ENCODE results near the gene ERC1. TPM values are rescaled to one million over a fixed set of nuclear protein-coding genes. Genes with fewer than 3 reads are reported as not detected.

Gene ERC1
- total and polyA plus RNA-seq, 9 of the 15 experiments (the other 6 are each of a cell fraction or from before 2014, with no cell fraction given), result 0.74 to 11.8 (median 4.8) TPM

DNA sequence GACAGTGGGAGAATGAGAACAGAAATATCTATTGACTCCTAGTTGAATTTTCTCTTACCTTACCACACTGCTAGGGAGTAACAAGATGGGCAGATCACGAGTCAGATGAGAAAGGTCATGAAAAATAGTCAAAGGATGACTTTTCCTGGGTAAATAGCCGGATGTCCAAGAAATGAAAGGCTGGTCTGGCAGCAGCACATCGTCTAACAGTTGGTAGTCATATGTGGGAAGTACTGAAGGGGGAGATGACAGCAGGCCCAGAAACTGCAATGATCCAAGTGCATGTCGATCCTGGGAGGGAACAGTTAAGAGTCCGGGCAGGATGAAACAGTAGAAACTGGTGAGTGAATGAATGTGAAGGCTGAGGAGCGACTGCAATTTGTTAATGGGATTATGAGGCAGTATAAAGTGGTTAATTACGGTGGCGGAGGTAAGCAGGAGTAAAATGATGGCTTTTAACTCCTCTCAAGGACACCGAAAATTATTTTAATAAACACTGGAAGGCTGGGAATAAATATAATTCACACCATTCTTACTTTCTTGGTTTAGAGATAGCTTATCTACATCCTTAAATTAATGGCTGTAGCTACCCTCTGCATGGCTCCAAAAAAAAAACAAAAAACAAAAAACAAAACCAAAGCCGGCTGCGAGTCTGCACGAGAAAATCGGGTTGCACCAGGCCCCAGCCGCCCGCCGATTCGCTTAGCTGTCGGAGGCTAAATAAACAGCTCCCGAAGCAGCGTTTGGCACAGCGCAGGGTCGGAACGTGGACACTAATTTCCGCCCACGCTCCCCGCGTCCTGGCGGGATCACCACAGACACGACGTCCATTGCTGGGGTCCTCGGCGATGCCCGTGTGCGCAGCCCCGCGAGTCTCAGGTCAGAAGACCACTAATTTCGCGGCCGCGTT is 1.0 kb upstream of the ERC1 start:
- H3K36me3 ChIP-seq (ENCODE audit: control insufficient read depth, insufficient read depth, low read length), result peaks cover 5% of the 10 kb centered on the region; the same call in 2 of the 3 replicates
- DNase-seq (ENCODE audit: extremely low read depth in 1 of 4, low spot score in 3 of 4), result peak in 3 of 4 experiments; percentile 17 to 57 (median 42)
- BruUV-seq (replicated peaks), result TSS peak; percentile 65
- TF ChIP-seq RBM39 (optimal IDR thresholded peaks at IDR 0.05; ENCODE audit: low read depth, low read length) (peak; percentile 67), ZNF830 (CRISPR knock-in tag; IDR thresholded peaks at IDR 0.05) (0 out of 2 replicates have a peak, but pooled peaks have one; percentile 20), NEUROD1 (IDR thresholded peaks at IDR 0.05; ENCODE audit: borderline replicate concordance, low read depth, low read length, partially characterized antibody) (peak; percentile 18), FOXA3 (CRISPR knock-in tag; conservative IDR thresholded peaks at IDR 0.05 in 1 of 2, IDR thresholded peaks at IDR 0.05 in 1 of 2) (peak in 1 of 2 experiments; percentile 64; a peak in 1 of 4 replicates), BHLHE40 (IDR thresholded peaks at IDR 0.05; ENCODE audit: low read length) (peak; percentile 26; the same call in 1 of the 2 replicates), ZNF197 (CRISPR knock-in tag; IDR thresholded peaks at IDR 0.05; ENCODE audit: low read depth) (no peak), EGR1 (conservative IDR thresholded peaks at IDR 0.05) (peak; percentile 91)
- TF ChIP-seq, protein P1, sequence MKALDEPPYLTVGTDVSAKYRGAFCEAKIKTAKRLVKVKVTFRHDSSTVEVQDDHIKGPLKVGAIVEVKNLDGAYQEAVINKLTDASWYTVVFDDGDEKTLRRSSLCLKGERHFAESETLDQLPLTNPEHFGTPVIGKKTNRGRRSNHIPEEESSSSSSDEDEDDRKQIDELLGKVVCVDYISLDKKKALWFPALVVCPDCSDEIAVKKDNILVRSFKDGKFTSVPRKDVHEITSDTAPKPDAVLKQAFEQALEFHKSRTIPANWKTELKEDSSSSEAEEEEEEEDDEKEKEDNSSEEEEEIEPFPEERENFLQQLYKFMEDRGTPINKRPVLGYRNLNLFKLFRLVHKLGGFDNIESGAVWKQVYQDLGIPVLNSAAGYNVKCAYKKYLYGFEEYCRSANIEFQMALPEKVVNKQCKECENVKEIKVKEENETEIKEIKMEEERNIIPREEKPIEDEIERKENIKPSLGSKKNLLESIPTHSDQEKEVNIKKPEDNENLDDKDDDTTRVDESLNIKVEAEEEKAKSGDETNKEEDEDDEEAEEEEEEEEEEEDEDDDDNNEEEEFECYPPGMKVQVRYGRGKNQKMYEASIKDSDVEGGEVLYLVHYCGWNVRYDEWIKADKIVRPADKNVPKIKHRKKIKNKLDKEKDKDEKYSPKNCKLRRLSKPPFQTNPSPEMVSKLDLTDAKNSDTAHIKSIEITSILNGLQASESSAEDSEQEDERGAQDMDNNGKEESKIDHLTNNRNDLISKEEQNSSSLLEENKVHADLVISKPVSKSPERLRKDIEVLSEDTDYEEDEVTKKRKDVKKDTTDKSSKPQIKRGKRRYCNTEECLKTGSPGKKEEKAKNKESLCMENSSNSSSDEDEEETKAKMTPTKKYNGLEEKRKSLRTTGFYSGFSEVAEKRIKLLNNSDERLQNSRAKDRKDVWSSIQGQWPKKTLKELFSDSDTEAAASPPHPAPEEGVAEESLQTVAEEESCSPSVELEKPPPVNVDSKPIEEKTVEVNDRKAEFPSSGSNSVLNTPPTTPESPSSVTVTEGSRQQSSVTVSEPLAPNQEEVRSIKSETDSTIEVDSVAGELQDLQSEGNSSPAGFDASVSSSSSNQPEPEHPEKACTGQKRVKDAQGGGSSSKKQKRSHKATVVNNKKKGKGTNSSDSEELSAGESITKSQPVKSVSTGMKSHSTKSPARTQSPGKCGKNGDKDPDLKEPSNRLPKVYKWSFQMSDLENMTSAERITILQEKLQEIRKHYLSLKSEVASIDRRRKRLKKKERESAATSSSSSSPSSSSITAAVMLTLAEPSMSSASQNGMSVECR (CRISPR knock-in tag; IDR thresholded peaks at IDR 0.05), result peak; percentile 69
- TF ChIP-seq, protein P2, sequence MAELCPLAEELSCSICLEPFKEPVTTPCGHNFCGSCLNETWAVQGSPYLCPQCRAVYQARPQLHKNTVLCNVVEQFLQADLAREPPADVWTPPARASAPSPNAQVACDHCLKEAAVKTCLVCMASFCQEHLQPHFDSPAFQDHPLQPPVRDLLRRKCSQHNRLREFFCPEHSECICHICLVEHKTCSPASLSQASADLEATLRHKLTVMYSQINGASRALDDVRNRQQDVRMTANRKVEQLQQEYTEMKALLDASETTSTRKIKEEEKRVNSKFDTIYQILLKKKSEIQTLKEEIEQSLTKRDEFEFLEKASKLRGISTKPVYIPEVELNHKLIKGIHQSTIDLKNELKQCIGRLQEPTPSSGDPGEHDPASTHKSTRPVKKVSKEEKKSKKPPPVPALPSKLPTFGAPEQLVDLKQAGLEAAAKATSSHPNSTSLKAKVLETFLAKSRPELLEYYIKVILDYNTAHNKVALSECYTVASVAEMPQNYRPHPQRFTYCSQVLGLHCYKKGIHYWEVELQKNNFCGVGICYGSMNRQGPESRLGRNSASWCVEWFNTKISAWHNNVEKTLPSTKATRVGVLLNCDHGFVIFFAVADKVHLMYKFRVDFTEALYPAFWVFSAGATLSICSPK (IDR thresholded peaks at IDR 0.05; ENCODE audit: borderline replicate concordance), result no peak
- TF ChIP-seq, protein P3, sequence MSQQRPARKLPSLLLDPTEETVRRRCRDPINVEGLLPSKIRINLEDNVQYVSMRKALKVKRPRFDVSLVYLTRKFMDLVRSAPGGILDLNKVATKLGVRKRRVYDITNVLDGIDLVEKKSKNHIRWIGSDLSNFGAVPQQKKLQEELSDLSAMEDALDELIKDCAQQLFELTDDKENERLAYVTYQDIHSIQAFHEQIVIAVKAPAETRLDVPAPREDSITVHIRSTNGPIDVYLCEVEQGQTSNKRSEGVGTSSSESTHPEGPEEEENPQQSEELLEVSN (IDR thresholded peaks at IDR 0.05; ENCODE audit: borderline replicate concordance in 1 of 2, extremely low read depth in 1 of 2, insufficient read depth in 1 of 2, insufficient read length in 1 of 2, low read depth in 1 of 2, low read length in 1 of 2, poor library complexity in 1 of 2, severe bottlenecking in 1 of 2), result peak; percentile 82 to 88

More for the DNA sequence above, 1.0 kb upstream of the ERC1 start:
- H3K79me2 ChIP-seq (ENCODE audit: control insufficient read depth, insufficient read depth, low read length), result peaks cover 43% of the 10 kb centered on the region
- ATAC-seq (peak; percentile 54), FAIRE-seq (peak; percentile 56)
- H3K9me3 ChIP-seq (replicated peaks; ENCODE audit: control insufficient read depth, insufficient read depth, low read depth, low read length), result no peaks in the 10 kb centered on the region
- H3K27me3 ChIP-seq (ENCODE audit: control insufficient read depth in 2 of 2, insufficient read depth in 2 of 2, low read length in 2 of 2), result no peaks in the 10 kb centered on the region
- POLR2A ChIA-PET, result interaction anchor here (0.6 to 1.3 kb wide), 3 partner anchors 41 to 708 kb away, joined by 3 to 4 read pairs (median 4); partner anchors contain the start of gene RAD52
- H3K4me3 ChIP-seq, result peak overlapping the region; percentile 74
- CTCF ChIA-PET (ENCODE audit: low intra/inter-chr PET ratio), result no interaction called here
- no peaks in the 10 kb centered on the region for H4K20me1 ChIP-seq (replicated peaks; ENCODE audit: control insufficient read depth, insufficient read depth, low read length)
- H3K4me1 ChIP-seq (replicated peaks in 1 of 2; ENCODE audit: control insufficient read depth in 2 of 2, insufficient read depth in 2 of 2, low read length in 2 of 2), result peaks cover 7 to 20% of the 10 kb centered on the region in 2 experiments; a peak in 4 of 5 replicates
- WGBS (ENCODE audit: insufficient coverage, low coverage, missing lambda C conversion rate), result under 1% methylated on average over 16 of the region's 40 CpGs
- H3K27ac ChIP-seq (ENCODE audit: extremely low read depth, low read depth, low read length), result peak overlapping the region; percentile 98
- peak overlapping the region; percentile 94 to 99 for H3K9ac ChIP-seq (ENCODE audit: insufficient read depth in 1 of 2, low read depth in 2 of 2, low read length in 2 of 2)
- peak overlapping the region; percentile 96 for H2AFZ ChIP-seq (ENCODE audit: low read depth, low read length)
- intact Hi-C loops (cut with micrococcal nuclease) (no loop called here), in situ Hi-C loops (cut with MboI) (no loop called here)
- H3K9me1 ChIP-seq (ENCODE audit: control insufficient read depth, insufficient read depth, low read length), result no peaks in the 10 kb centered on the region
- H3K4me2 ChIP-seq (ENCODE audit: insufficient read depth, low read length), result peak overlapping the region; percentile 93

Measured in K562 (cell line).